ENCODE results near the gene ASZ1.
A peak's percentile ranks its signal among the peaks of the same experiment; 100 is the strongest.

DNA sequence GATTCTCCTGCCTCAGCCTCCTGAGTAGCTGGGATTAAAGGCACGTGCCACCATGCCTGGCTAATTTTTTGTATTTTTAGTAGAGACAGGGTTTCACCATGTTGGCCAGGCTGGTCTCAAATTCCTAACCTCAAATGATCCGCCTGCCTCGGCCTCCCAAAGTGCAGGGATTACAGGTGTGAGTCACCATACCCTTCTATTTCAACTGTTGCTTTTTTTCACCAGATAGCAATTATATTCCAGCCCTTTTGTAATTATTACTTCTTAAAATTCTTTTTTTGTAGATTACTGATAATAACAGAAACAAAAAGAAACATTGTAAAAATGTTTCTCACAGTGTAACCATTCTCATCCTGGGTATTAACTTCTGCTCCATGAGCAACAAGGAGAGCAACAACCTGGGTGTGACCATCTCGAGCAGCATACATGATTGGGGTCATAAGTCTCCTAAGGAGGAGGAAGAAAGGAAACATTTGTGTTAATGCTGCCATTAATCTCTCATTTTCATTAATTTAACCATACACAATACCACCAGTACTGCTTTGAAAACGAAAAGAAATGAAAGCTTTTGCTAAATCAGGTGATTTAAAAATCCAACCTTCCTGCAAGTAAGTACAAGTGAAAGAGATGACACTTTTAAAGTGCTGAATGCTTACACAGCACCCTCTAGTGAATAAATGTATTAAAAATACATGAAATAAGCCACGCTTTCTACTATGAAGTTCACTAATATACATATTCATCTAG, 41.8 kb downstream of the ASZ1 start:
- TF ChIP-seq, protein P1, sequence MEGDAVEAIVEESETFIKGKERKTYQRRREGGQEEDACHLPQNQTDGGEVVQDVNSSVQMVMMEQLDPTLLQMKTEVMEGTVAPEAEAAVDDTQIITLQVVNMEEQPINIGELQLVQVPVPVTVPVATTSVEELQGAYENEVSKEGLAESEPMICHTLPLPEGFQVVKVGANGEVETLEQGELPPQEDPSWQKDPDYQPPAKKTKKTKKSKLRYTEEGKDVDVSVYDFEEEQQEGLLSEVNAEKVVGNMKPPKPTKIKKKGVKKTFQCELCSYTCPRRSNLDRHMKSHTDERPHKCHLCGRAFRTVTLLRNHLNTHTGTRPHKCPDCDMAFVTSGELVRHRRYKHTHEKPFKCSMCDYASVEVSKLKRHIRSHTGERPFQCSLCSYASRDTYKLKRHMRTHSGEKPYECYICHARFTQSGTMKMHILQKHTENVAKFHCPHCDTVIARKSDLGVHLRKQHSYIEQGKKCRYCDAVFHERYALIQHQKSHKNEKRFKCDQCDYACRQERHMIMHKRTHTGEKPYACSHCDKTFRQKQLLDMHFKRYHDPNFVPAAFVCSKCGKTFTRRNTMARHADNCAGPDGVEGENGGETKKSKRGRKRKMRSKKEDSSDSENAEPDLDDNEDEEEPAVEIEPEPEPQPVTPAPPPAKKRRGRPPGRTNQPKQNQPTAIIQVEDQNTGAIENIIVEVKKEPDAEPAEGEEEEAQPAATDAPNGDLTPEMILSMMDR (IDR thresholded peaks at IDR 0.05; ENCODE audit: insufficient read depth, low read depth, low read length) = peak; percentile 31
- TF ChIP-seq EZH2 (IDR thresholded peaks at IDR 0.05; ENCODE audit: insufficient read depth, low read length) = no peak
